ENCODE data around the gene MCOLN2.
A peak's percentile ranks its signal among the peaks of the same experiment; 100 is the strongest.

The MCOLN2 gene

DNA sequence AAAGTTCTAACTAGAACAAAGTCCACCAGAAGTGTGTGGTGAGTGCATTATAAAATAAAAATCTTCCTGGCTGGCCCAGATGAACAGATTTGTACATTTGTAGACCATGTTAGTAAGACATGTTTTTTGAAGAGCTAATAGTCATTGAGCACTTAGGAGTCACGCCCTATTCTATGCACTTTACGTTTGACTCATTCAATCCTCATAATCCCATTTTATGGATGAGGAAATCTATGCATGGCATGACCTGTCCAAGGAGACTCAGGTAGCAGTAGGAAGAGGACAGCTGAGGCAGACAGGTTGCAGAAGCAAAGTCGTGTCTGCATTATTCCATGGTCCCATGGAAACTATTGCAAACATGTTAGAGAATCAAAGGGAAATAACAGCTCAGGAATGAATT lies 73.6 kb downstream of the MCOLN2 start:
- Histone ChIP-seq H2BK15ac (replicated peaks; ENCODE audit: low read depth) (no peak overlapping the region), H3K23ac (ENCODE audit: low read length) (no peak overlapping the region), H3K4me2 (ENCODE audit: low read length) (no peak overlapping the region), H3K27ac (ENCODE audit: low read depth, low read length) (no peak overlapping the region), H3K56ac (ENCODE audit: low read length) (no peak overlapping the region), H3K79me1 (ENCODE audit: low read length) (no peaks in the 10 kb centered on the region), H2BK5ac (ENCODE audit: low read length) (no peak overlapping the region), H2BK120ac (ENCODE audit: low read depth, low read length) (no peak overlapping the region), H3K79me2 (ENCODE audit: control insufficient read depth, insufficient read depth, low read length) (no peaks in the 10 kb centered on the region), H4K5ac (ENCODE audit: low read length) (no peak overlapping the region), H4K8ac (ENCODE audit: low read depth, low read length) (no peak overlapping the region), H2AK5ac (ENCODE audit: low read length) (no peak overlapping the region), H3K4ac (ENCODE audit: low read depth, low read length) (no peak overlapping the region), H3K9ac (ENCODE audit: low read length) (no peak overlapping the region), H3K4me3 (ENCODE audit: low read length) (no peak overlapping the region), H3K4me1 (ENCODE audit: control insufficient read depth, low read depth, low read length) (no peaks in the 10 kb centered on the region), H3K27me3 (ENCODE audit: insufficient read depth, low read length, poor library complexity) (no peaks in the 10 kb centered on the region), H3K36me3 (ENCODE audit: control insufficient read depth, insufficient read depth, low read length) (no peaks in the 10 kb centered on the region), H3K18ac (ENCODE audit: low read length) (no peak overlapping the region)
- WGBS (ENCODE audit: extremely low coverage, insufficient coverage, low lambda C conversion rate): no CpG with 5 or more reads among the region's 3 CpGs
- no peak for DNase-seq

DNA sequence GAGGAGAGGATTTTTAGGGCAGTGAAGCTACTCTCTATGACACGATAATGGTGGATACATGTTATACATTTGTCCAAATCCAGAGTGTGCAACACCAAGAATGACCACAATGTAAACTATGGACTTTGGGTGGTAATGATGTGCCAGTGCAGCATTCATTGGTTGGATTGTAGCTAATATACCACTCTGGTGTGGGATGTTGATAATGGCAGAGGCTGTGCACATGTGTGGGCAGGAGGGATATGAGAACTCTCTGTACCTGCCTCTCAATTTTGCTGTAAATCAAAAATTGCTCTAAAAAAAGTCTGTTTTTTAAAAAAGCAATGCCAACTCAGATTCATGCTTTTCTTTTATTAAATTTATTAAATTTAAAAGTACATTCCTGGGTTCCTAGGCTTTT lies 76.8 kb downstream of the MCOLN2 start:
- no peak overlapping the region for H3K18ac ChIP-seq (ENCODE audit: low read length)
- H3K56ac ChIP-seq (ENCODE audit: low read length): no peak overlapping the region
- H3K36me3 ChIP-seq (ENCODE audit: control insufficient read depth, insufficient read depth, low read length): no peaks in the 10 kb centered on the region
- no peaks in the 10 kb centered on the region for H3K79me1 ChIP-seq (ENCODE audit: low read length)
- no peaks in the 10 kb centered on the region for H3K79me2 ChIP-seq (ENCODE audit: control insufficient read depth, insufficient read depth, low read length)
- H2AK5ac ChIP-seq (ENCODE audit: low read length): no peak overlapping the region
- no peak overlapping the region for H2BK120ac ChIP-seq (ENCODE audit: low read depth, low read length)
- no peak overlapping the region for H3K27ac ChIP-seq (ENCODE audit: low read depth, low read length)
- no peaks in the 10 kb centered on the region for H3K4me1 ChIP-seq (ENCODE audit: control insufficient read depth, low read depth, low read length)
- no peaks in the 10 kb centered on the region for H3K27me3 ChIP-seq (ENCODE audit: insufficient read depth, low read length, poor library complexity)
- H2BK15ac ChIP-seq (replicated peaks; ENCODE audit: low read depth): no peak overlapping the region
- no peak for DNase-seq
- no peak overlapping the region for H3K9ac ChIP-seq (ENCODE audit: low read length)
- no peak overlapping the region for H4K5ac ChIP-seq (ENCODE audit: low read length)
- no peak overlapping the region for H3K23ac ChIP-seq (ENCODE audit: low read length)
- no CpG with 5 or more reads among the region's 1 CpG for WGBS (ENCODE audit: extremely low coverage, insufficient coverage, low lambda C conversion rate)
- H2BK5ac ChIP-seq (ENCODE audit: low read length): no peak overlapping the region
- H4K8ac ChIP-seq (ENCODE audit: low read depth, low read length): no peak overlapping the region
- H3K4me2 ChIP-seq (ENCODE audit: low read length): no peak overlapping the region
- no peak overlapping the region for H3K4me3 ChIP-seq (ENCODE audit: low read length)
- no peak overlapping the region for H3K4ac ChIP-seq (ENCODE audit: low read depth, low read length)

DNA sequence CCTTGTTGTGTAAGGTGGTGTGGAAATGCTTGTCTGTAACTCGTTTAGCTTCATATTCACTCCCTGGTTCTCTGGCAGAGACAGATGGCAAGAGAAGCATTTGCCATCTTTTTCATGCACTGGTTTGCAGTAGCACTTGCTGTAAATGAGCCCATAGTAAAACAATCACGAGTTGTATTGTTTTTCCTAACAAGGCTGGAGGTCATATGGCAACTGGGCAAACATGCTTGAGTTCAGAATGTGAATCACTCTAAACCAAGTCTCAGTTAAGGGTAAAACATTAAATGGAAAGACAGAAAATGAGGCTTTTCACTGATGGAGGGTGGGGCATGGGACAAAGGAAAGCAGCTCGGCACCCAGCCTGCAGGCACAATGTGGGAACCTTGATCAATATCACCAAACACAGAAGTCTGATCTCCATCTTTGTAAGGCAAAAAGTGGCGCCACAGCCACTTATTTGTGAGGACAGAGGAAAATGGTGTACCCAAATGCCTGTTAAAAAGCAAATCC lies 77.4 kb downstream of the MCOLN2 start:
- no peak overlapping the region for H2BK15ac ChIP-seq (replicated peaks; ENCODE audit: low read depth)
- no peak overlapping the region for H4K8ac ChIP-seq (ENCODE audit: low read depth, low read length)
- H2BK120ac ChIP-seq (ENCODE audit: low read depth, low read length): no peak overlapping the region
- no CpG with 5 or more reads among the region's 4 CpGs for WGBS (ENCODE audit: extremely low coverage, insufficient coverage, low lambda C conversion rate)
- no peak overlapping the region for H3K9ac ChIP-seq (ENCODE audit: low read length)
- no peaks in the 10 kb centered on the region for H3K36me3 ChIP-seq (ENCODE audit: control insufficient read depth, insufficient read depth, low read length)
- DNase-seq: no peak
- H2AK5ac ChIP-seq (ENCODE audit: low read length): no peak overlapping the region
- H3K27ac ChIP-seq (ENCODE audit: low read depth, low read length): no peak overlapping the region
- H3K4me1 ChIP-seq (ENCODE audit: control insufficient read depth, low read depth, low read length): no peaks in the 10 kb centered on the region
- H2BK5ac ChIP-seq (ENCODE audit: low read length): no peak overlapping the region
- no peak overlapping the region for H3K4me3 ChIP-seq (ENCODE audit: low read length)
- no peaks in the 10 kb centered on the region for H3K79me1 ChIP-seq (ENCODE audit: low read length)
- H4K5ac ChIP-seq (ENCODE audit: low read length): no peak overlapping the region
- H3K4ac ChIP-seq (ENCODE audit: low read depth, low read length): no peak overlapping the region
- no peak overlapping the region for H3K56ac ChIP-seq (ENCODE audit: low read length)
- no peaks in the 10 kb centered on the region for H3K27me3 ChIP-seq (ENCODE audit: insufficient read depth, low read length, poor library complexity)
- H3K4me2 ChIP-seq (ENCODE audit: low read length): no peak overlapping the region
- H3K23ac ChIP-seq (ENCODE audit: low read length): no peak overlapping the region
- H3K79me2 ChIP-seq (ENCODE audit: control insufficient read depth, insufficient read depth, low read length): no peaks in the 10 kb centered on the region
- no peak overlapping the region for H3K18ac ChIP-seq (ENCODE audit: low read length)

DNA sequence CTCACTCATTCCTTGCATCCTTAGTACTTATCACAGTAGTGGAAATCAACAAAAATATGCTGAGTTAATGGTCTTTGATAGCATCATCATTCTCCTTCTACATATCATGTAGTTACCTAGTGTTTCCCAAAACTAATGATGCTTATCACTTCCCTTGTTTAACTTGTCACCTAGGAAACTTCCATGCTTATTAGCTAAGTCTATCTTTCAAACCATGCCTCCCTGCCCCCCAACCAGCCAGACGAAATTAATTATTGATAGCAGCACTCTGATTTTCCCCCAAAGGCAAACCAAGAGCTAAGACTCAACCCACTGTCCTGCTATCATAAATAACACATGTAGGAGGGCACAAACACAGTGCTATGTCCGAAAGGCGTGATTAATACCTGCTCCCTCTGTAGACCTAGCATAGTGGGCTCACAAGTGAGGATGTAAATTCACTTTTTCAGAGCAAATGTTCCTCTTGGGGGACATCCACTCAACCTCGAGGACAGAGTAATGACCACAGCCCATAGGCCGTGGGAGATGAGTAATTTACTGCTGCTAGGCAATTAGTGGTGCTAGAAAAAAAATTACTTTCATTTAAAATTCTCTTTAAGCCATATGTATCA lies 78.1 kb downstream of the MCOLN2 start:
- no peaks in the 10 kb centered on the region for H3K79me1 ChIP-seq (ENCODE audit: low read length)
- peak; percentile 44 for DNase-seq
- H4K8ac ChIP-seq (ENCODE audit: low read depth, low read length): no peak overlapping the region
- WGBS (ENCODE audit: extremely low coverage, insufficient coverage, low lambda C conversion rate): no CpG with 5 or more reads among the region's 5 CpGs
- no peak overlapping the region for H3K9ac ChIP-seq (ENCODE audit: low read length)
- no peak overlapping the region for H3K23ac ChIP-seq (ENCODE audit: low read length)
- no peak overlapping the region for H3K4ac ChIP-seq (ENCODE audit: low read depth, low read length)
- H3K36me3 ChIP-seq (ENCODE audit: control insufficient read depth, insufficient read depth, low read length): no peaks in the 10 kb centered on the region
- H2BK15ac ChIP-seq (replicated peaks; ENCODE audit: low read depth): no peak overlapping the region
- H2BK120ac ChIP-seq (ENCODE audit: low read depth, low read length): no peak overlapping the region
- H3K79me2 ChIP-seq (ENCODE audit: control insufficient read depth, insufficient read depth, low read length): no peaks in the 10 kb centered on the region
- H3K4me3 ChIP-seq (ENCODE audit: low read length): no peak overlapping the region
- H2BK5ac ChIP-seq (ENCODE audit: low read length): no peak overlapping the region
- H4K5ac ChIP-seq (ENCODE audit: low read length): no peak overlapping the region
- no peak overlapping the region for H3K18ac ChIP-seq (ENCODE audit: low read length)
- H3K56ac ChIP-seq (ENCODE audit: low read length): no peak overlapping the region
- no peak overlapping the region for H3K4me2 ChIP-seq (ENCODE audit: low read length)
- no peak overlapping the region for H3K27ac ChIP-seq (ENCODE audit: low read depth, low read length)
- H3K4me1 ChIP-seq (ENCODE audit: control insufficient read depth, low read depth, low read length): no peaks in the 10 kb centered on the region
- H3K27me3 ChIP-seq (ENCODE audit: insufficient read depth, low read length, poor library complexity): no peaks in the 10 kb centered on the region
- no peak overlapping the region for H2AK5ac ChIP-seq (ENCODE audit: low read length)

DNA sequence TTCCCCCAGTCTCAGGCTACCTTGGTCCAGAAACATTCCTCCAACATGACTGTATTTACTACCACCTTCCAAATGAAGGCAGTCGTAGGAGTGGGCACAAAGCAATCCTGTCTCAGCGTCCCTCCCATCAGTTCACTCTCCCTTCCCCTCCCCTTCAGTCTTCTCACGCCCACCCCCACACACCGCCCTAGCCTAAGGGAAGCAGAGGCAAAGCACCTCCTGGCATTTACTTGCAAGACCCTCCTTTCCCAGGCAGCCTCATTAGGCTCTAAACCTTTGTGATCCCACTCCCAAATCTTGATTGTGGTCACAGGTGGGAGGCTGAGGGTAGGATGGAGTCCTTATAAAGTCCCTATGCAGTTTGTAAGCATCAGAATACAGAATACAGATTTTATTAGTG lies 80.0 kb downstream of the MCOLN2 start:
- Histone ChIP-seq H4K5ac (ENCODE audit: low read length) (no peak overlapping the region), H3K4me2 (ENCODE audit: low read length) (no peak overlapping the region), H3K9ac (ENCODE audit: low read length) (no peak overlapping the region), H3K36me3 (ENCODE audit: control insufficient read depth, insufficient read depth, low read length) (no peaks in the 10 kb centered on the region), H3K79me1 (ENCODE audit: low read length) (no peaks in the 10 kb centered on the region), H3K18ac (ENCODE audit: low read length) (no peak overlapping the region), H3K4me1 (ENCODE audit: control insufficient read depth, low read depth, low read length) (no peaks in the 10 kb centered on the region), H4K8ac (ENCODE audit: low read depth, low read length) (no peak overlapping the region), H2BK15ac (replicated peaks; ENCODE audit: low read depth) (no peak overlapping the region), H2AK5ac (ENCODE audit: low read length) (no peak overlapping the region), H3K79me2 (ENCODE audit: control insufficient read depth, insufficient read depth, low read length) (no peaks in the 10 kb centered on the region), H2BK120ac (ENCODE audit: low read depth, low read length) (no peak overlapping the region), H3K4ac (ENCODE audit: low read depth, low read length) (no peak overlapping the region), H3K27me3 (ENCODE audit: insufficient read depth, low read length, poor library complexity) (no peaks in the 10 kb centered on the region), H2BK5ac (ENCODE audit: low read length) (no peak overlapping the region), H3K4me3 (ENCODE audit: low read length) (no peak overlapping the region), H3K56ac (ENCODE audit: low read length) (no peak overlapping the region), H3K23ac (ENCODE audit: low read length) (no peak overlapping the region), H3K27ac (ENCODE audit: low read depth, low read length) (no peak overlapping the region)
- no CpG with 5 or more reads among the region's 4 CpGs for WGBS (ENCODE audit: extremely low coverage, insufficient coverage, low lambda C conversion rate)
- no peak for DNase-seq

DNA sequence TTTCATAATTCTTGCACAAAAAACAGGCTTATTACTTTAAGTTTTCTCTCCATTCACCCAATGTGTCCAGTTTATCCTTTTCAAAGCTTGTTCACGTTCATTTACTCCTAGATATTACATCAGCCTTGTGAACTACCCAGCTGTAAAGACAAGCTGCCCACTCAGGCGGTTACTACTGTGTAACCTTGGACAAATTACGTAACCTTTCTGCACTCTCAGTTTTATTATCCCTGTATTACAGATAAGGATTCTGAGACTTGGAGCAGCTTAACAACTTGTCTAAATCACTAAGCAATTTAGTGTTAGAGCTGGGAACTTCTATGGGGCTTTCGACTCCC lies 83.4 kb downstream of the MCOLN2 start:
- Histone ChIP-seq H3K4me1 (ENCODE audit: control insufficient read depth, low read depth, low read length) (no peaks in the 10 kb centered on the region), H3K27ac (ENCODE audit: low read depth, low read length) (no peak overlapping the region), H3K23ac (ENCODE audit: low read length) (no peak overlapping the region), H4K8ac (ENCODE audit: low read depth, low read length) (no peak overlapping the region), H2BK15ac (replicated peaks; ENCODE audit: low read depth) (no peak overlapping the region), H3K4me2 (ENCODE audit: low read length) (no peak overlapping the region), H3K79me2 (ENCODE audit: control insufficient read depth, insufficient read depth, low read length) (no peaks in the 10 kb centered on the region), H3K18ac (ENCODE audit: low read length) (no peak overlapping the region), H3K79me1 (ENCODE audit: low read length) (no peaks in the 10 kb centered on the region), H2BK120ac (ENCODE audit: low read depth, low read length) (no peak overlapping the region), H3K27me3 (ENCODE audit: insufficient read depth, low read length, poor library complexity) (no peaks in the 10 kb centered on the region), H3K36me3 (ENCODE audit: control insufficient read depth, insufficient read depth, low read length) (no peaks in the 10 kb centered on the region), H2AK5ac (ENCODE audit: low read length) (no peak overlapping the region), H3K9ac (ENCODE audit: low read length) (no peak overlapping the region), H3K4me3 (ENCODE audit: low read length) (no peak overlapping the region), H2BK5ac (ENCODE audit: low read length) (no peak overlapping the region), H3K56ac (ENCODE audit: low read length) (no peak overlapping the region), H4K5ac (ENCODE audit: low read length) (no peak overlapping the region), H3K4ac (ENCODE audit: low read depth, low read length) (no peak overlapping the region)
- DNase-seq: no peak
- WGBS (ENCODE audit: extremely low coverage, insufficient coverage, low lambda C conversion rate): no CpG with 5 or more reads among the region's 4 CpGs

Data from mesendoderm (in vitro differentiated cells).